RCC 7860 (cell line): ENCODE measurements around the gene MAP7D3.

ENCODE experiments used
- DNase-seq: peaks from one replicate; pipeline ENCODE4 v3.0.0-alpha.2; 2015; ENCODE audit warnings: low spot score
- FAIRE-seq: peaks from 2 replicates; lab custom pipeline; 2012; peaks lifted over from hg19 to GRCh38; lab: Jason Lieb, UNC

Gene MAP7D3

DNA sequence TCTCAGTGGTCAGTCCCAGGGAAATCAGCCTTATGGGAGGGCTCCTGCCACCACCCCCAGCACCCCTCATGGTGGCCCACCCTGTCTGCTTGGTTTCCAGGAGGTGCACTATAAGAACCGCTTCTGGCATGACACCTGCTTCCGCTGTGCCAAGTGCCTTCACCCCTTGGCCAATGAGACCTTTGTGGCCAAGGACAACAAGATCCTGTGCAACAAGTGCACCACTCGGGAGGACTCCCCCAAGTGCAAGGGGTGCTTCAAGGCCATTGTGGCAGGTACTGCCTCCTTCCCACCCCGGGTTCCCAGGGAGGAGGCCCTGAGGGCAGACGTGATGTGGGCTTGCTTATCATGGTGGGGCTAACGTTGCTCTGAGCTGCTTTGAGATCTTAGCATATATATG, 44.3 kb downstream of the MAP7D3 start:
- no peak for FAIRE-seq
- DNase-seq = no peak

DNA sequence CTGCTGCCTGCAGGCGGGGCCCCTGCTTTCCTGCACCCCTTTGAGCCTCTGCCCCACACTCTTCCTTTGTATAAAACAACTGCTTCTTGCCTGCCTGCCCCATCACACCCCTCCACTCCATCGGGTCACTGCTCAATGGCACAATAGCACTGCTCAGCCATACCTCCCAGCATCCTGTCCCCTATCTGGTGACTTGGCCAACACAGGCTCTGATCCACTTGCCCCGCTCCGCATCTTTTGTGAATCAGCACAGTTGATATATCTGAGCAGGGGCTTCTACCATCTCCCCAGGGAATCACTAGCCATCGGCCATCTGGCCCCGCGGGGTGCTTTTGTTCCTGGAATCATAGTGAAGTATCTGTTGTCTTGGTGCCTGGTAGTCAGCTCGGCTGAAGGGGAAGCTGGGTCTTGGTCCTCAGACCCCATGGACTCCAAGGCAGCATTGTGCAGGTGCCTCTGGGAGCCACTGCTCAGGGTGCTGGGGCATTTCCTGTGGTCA, 45.3 kb downstream of the MAP7D3 start:
- FAIRE-seq (no peak), DNase-seq (no peak)

DNA sequence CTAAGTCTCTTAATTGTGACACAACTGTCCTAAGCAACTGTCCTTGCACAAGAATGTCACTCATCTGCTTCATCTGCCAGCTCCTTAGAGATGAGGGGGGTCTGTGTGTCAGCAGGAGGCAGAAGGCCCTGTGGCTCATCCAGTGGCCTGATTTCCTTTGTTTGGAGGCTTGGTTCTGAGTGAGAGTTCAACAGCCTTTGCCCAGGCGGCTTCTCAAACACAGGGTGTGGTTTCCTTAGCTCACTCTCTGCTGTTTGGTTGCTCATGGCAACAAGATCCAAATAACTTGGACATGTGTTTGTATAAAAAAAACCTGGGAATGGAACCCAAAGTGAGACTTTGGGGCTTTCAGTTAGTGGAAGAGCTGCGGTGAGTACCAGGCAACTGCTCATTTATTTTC, 46.6 kb downstream of the MAP7D3 start:
- DNase-seq = peak; percentile 35
- FAIRE-seq = no peak

DNA sequence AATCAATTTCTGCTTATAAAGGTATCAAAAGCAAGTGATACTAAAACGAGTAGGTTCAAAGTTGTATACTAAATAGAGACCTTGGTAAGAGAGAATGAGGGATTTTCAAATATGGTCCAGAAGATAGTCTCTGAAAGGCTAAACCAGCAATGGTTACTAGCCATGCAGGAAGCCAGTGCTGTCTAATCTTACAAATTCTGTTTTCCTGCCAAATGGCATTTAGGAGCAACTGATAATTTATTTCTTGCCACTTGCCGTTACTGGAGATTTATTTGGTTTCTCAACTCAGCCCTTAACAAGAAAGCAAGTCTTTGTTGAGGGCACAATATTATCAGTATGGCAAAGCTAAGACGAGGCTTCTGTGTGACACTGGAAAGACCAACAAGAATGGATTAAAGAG, 47.2 kb downstream of the MAP7D3 start:
- FAIRE-seq (no peak), DNase-seq (no peak)

DNA sequence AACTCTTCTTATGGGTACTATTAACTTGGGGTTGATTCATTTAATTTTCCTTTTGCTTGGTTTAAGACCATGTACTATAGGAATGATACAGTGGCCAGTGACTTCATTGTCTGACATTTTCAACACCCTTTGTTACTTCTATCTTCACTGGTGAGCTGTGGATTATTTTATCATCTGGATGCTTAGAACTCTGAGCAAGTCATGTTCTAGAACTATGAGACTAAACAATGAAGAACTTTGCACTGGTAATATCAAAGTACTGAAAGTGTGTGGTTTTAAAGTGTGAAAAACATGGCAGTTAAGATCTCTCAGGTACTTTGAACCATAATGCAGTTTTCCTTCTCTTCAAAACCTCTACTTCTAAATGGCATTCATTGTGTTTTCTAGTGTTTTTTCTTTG, 47.8 kb downstream of the MAP7D3 start:
- FAIRE-seq = no peak
- no peak for DNase-seq

DNA sequence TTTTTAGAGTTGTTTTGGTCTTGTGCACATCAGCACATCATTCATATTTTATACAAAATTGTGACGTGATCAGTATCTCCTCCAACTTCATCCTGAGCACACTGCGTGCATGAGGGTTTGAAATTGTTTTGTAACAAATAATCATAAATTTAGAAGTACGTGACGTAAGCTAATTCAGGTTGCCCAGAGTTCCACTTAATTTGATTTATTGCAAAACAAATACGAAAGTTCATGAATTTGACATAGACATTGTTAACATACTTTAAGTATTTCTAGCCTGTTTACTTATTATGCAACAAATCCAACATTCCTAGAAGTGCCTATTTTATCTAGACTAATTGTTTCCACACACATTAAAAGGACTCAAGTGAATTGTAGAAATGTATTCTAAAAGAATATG, 48.3 kb downstream of the MAP7D3 start:
- DNase-seq (no peak), FAIRE-seq (no peak)

DNA sequence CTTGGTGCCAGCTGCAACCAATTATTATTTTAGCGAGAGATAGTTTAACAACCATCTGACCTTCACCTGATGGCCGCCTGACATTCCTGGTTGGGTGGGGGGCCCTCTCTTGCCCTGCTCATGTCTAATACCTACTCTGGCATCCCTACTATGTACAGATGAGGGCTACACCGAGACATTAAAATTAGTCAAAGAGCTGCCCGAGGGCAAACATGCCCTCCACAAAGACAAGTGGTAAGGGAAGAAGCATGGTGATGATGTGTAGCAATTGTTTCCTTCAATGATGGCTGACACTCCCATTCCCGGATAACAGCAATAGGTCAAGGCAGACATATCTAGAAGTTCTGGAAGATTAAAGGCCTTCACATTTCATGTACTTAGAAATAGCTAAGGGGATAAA, 49.6 kb downstream of the MAP7D3 start:
- DNase-seq (no peak), FAIRE-seq (no peak)

DNA sequence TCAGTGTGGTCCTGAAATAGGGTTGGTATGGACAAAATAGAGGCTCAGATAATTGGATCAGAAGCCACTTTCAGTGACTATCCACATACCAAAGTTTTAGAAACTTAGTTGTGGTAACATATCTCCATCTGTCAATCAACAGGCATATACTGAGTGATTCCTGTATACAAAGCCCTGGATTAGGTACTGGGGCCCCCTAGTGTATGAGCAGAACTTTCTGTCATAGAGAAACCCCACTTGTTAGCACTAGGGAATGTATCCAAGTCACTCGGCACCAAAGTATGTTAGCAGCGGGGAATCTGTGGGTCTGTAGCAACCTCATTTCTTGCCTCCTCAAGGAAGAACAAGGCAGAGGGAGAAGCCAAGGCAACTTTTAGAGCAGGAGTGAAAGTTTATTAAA, 50.7 kb downstream of the MAP7D3 start:
- FAIRE-seq (peak; percentile 52), DNase-seq (peak; percentile 14)

DNA sequence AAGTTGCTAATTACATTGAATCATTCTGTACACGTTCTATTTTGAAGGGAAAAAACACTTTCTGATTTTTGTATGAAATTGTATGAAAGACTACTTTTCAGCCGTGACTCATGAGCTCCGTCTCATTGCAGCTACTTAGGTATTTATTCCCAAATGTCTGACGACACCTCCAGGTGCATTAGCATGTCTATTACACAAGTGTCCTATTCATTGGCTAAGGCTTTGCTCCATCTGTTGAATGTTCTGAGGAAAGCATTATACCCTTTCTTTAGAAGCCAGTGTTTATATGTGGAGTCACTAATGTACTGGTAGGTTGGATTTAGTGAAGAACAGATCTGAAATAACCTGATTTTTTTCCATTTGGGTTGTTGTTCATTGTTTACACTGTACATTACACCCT, 51.8 kb downstream of the MAP7D3 start:
- no peak for DNase-seq
- no peak for FAIRE-seq

DNA sequence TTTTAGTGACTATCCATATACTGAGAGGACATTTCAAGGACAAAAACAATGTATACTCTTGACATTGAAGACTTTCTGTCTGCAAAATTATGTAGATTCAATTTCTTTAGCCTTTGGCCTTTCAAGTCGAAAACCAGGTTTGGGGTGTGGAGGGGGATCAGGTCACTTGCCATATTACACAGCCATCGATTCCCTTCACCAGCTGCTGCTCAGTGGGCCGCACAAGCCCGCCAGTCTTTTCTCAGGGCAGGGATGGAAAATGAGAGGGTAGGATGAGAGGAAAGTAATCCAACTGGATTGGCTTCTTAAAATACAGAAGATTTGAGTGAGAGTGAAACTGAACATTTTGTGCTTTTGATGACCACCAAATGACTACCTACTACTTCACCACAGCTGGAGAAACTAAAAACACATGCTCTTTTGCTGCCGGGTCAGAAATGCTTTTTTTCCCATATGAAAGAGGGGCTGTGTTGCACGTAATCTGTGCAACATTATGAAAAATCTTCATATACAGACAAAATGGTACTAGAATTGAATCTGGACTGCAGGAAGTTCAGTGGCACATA, 52.4 kb downstream of the MAP7D3 start:
- no peak for FAIRE-seq
- DNase-seq = no peak

DNA sequence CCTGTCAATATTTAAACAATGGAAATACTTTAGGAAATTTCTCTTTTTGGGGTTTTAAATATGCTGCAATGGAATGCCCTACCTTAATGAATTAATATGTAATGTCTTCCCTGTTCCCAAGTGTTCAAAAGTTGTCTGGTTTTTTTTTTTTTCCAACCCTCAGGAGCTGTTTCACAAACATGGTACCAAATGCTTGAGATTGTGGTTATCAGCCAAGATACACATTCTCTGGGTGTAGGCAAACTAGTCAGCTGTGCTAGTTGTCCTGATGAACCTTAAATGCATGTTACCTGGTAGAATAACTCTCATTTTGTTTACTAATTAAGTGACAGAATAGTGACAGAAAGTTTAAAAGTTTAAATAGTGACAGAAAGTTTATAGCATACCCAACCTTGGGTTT, 53.2 kb downstream of the MAP7D3 start:
- DNase-seq = no peak
- no peak for FAIRE-seq

DNA sequence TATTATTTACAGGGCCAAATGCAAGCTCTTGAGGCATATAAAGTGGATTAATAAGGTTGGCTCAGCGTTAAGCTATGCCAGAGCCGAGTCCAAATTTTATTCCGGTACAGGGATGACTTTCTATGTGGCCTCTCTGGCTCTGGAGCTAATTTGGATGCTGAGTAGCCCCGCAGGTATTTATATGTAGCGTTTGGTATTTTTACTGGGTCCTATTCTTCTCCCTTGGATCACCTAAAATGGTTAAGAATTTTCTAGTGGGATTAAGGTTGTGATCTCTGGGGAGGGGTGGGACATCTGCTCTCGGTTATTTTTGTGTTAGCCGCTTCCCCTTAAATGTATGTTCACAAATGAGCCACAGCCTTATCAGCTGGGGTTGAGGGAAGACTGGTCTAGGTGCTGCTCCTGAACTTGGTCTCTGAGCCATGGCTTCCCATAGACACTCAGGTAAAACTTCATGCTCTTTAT, 54.5 kb downstream of the MAP7D3 start:
- DNase-seq (no peak), FAIRE-seq (no peak)

DNA sequence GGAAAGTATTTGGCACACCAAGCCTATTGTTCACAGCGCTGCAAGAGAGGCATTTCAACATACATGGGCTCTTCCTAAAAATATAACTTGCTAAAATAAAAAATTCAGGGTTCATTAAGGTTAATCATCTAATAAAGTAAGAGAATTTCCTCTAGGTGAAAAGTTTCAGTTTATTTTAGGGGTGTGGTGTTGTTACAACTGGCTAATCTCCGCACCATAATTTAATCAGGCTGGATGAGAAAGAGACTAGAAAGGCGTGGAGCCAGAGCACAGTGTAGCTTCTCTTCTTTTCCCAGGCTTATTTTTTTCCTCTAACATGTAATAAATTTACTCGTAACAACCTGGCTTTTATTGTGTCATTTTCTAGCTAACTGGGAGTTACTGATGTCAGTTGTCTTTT, 56.0 kb downstream of the MAP7D3 start:
- no peak for FAIRE-seq
- DNase-seq = no peak

DNA sequence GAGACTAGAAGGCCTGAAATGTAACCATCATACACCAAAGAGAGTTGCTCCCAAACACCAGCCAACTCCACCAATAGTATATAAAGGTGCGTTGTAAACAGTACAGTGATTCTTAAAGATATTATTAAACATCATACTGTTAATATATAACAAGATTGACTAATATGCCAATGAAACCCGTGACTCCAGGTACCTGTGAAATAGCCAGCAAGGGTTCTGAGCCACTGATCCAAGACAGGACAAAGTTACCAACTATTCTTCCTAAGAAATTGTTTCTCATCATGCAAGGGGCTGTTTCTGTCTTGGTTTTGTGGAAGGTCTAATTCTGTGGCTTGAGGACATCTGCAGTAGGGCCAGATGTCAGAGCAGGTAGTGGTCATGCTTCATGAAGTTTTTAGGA, 56.7 kb downstream of the MAP7D3 start:
- DNase-seq = no peak

DNA sequence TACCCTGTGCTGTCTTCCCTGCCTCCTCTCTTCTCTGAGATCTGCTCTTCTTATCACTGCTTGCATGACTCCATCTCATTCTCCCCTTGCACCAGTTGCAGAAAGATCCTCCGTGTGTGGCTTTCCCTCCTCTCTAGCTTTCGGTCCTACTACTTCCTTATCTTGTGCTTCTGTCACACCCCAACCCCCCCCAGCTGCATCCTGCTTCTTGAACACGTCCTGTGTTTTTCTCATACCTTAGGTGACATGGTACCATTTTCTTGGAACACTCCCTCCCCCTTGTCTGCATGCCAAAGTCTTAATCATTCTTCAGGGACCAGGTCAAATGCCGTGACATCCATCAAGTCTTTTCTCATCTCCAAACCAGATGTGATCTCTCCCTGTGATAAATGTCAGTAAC, 57.4 kb downstream of the MAP7D3 start:
- DNase-seq (peak; percentile 47), FAIRE-seq (peak; percentile 76)

More for the DNA sequence above, 56.7 kb downstream of the MAP7D3 start:
- peak; percentile 91 for FAIRE-seq

DNA sequence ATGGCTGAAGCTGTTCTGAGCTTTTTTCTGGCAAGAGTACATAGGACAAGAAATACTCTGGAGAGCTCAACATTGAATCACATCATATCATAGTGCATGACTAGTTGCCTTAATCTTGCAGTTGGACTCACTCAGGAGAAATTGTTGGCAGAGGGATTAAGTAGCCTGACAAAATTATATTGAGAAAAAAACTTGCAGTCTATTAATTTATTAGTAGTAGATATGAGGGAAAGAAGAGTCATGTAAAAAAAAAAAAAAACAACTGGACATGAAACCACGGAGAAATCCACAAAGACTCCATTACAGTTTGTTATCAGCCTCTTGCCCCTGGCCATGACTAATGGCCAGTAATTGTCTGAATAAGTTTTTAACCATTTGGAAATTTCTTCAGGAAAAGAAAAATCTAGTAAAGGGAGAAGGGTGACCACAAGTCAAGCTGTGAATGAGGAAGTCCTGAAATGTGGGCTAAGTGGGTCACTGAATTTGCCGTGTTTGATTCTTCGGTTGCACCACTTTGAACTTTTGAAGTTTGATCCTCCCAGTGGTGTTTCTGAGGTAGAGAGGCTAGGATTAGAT, 58.3 kb downstream of the MAP7D3 start:
- FAIRE-seq = peak; percentile 95
- DNase-seq = peak; percentile 63

DNA sequence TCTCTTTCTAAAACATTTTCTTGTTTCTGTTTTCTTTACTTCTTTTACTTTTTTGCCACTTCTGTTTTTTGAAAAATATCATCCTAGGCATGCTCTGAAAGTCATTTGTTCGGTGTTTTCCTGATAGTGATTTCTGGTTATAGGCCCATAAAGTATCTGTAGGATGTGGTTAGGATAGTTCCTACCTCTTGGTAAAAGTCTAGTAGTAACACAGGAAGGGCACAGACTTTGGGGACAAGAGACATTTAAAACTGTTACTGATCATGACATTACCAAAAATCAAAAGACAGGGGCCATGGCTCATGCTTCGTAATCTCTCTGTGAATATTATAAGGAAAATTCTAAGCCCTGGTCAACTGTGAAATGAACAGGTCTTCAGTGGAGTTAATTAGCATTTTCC, 59.1 kb downstream of the MAP7D3 start:
- DNase-seq (no peak), FAIRE-seq (no peak)

DNA sequence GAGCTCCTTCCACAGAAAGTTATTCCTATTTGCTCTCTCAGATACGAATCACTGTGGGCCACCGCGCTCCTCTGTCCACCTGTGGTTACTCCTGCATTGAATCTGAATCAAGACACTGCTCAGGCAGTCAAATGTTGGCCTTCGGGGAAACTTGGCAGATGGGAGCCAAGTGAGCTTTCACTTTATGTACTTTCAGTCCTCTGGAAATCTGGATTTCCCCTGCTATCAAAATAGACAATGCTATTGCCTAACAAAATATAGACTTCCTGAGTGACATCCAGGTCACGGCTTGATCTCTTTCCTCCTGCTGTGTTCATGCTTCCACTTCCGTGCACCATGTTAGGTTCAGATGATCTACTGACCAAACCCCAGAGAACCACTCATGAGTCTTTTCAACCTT, 60.0 kb downstream of the MAP7D3 start:
- FAIRE-seq = no peak
- no peak for DNase-seq

DNA sequence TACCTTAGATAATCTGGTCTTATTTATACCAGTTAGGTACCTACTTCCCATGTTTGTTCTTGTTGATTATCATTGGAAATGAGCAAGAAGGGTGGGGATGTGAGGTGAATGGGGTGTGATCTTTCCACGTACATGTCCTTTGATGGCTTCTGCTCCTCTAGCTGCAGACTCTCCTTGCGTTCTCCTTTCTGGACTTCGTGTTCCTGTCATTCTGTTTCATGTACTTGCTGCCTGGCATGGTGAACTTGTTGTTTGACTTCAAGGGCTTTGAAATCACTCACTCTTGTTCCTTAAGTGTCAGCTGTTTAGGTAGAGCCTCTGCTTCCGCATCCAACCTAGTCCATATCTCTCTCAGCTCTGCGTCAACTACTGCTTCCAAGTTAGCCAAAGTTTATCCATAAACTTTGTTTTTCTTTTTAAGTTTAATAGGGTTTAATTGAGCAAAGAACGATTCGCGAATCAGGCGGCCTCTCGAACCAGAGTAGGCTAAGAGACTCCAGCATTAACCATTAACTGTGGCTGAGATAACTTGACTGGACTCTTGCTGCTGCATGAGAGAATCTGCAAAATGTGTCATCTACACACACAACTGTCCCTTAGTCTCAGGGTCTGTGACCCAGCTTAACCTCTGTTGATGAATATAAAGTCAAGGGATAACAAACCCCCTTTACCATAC, 61.0 kb downstream of the MAP7D3 start:
- no peak for DNase-seq
- peak; percentile 63 for FAIRE-seq

DNA sequence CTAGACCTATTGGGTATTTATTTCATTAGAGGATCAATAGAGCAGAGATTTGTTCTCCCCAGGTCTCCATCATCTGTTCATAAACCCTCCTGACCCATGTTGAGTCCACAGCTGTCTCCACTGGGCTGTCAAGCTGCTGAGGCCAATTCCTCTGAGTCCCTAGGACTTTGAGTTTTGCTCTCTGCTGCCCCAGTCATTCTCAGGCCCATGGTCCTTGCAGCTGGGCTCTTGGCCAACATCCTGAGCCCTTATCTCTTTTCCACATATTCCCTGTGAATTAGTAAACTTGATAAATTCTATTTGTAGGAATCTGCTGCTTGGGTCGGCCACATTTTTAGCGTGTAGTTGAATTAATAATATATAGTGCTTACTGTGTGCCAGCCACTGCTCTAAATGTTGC, 62.0 kb downstream of the MAP7D3 start:
- no peak for FAIRE-seq
- DNase-seq = no peak

DNA sequence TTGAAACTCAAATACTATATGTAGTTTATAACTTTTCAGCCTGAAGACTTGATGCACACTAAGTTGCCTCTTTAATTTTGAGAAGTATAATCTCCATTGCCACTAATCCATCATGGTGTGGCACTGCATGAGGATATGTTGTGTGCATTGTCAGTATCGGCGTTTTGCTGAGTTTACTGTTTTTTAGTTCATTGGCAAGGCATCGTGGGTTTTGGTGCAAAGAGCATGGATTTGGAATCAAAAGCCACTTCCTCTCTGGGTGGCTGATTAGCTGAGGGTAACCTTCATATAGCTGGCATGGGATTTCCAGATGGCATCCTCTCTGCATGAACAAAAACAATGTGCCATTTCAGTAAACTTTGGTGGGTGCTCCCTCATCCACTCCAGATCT, 65.2 kb downstream of the MAP7D3 start:
- DNase-seq (no peak), FAIRE-seq (no peak)

DNA sequence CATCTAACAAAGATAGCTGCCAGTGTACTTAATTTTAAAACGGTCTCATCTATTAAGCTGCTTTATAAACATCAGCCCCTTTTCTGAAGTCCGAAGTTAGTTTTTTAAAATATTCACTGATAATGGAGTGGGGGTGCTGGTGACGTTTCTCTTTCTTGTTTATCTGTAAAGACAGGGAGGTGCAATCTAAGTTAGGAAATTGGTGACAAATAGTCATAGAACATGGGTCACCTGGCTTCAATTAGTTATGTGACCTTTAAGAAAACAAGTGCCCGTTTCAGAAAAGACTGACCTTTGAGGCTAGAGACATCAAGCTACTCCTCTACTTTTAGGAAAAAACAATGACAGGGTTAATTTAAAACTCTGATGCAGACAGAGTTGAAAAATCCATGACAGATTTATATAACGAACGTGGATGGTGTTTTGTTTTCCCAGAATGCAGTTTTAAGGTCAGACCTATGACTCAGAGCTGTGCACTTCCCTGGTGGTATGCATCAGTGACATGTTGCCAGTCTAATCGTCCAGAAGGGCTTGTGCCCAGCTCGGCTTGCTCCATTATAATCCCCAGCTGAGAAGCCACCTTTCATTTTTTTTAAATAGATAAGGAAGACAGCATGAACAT, 65.7 kb downstream of the MAP7D3 start:
- peak; percentile 45 for DNase-seq
- peak; percentile 92 for FAIRE-seq
